Activated T-cell treated with anti-CD3 and anti-CD28 coated beads, Interleukin-2, amount 50 U/mL, for 48 hours (primary cell): ENCODE measurements around the gene SOX8.
"Not testable (repeated sequence)": the region's sequence is repeated elsewhere in the genome, so short reads cannot be mapped to it uniquely, and the experiment has no call there.

Source experiments
- DNase-seq, 2 experiments: peaks; one replicate each; pipeline ENCODE4 v3.0.0-alpha.2; 2020

SOX8 gene

GRCh38 chr16:981695-982144 lies at the start of gene SOX8:
SOX8 (plus strand) TSS chr16:981770; CDS start chr16:981923, 153 bp downstream.
- DNase-seq = no peak

DNA sequence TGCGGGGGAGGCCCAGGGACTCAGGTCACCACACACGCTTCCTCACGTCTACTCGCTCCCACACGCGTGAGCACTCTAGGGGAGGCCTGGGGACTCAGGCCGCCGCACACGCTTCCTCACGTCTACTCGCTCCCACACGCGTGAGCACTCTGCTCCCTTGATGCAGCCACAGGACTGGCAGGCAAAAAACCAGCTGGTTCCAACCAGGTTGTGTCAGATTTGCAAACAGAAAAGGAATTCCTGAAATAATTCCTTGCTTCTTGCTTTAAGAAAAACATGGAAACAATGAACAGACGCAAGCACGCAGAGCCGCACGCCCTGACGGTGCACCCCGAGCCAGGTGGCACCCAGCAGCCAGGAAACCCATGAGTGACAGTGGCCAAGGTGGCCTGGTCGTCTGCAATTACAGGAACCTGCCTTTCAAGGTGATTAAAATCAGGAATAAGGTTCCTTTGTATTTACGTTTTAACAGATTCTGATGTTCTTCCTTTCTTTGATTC lies 48.7 kb upstream of the SOX8 start:
- DNase-seq = no peak

GRCh38 chr16:933581-933980 lies 48.0 kb upstream of the SOX8 start:
- no peak for DNase-seq

- DNase-seq = no peak
These were observed 47.4 kb upstream of the SOX8 start for GRCh38 chr16:934178-934577.

- DNase-seq = no peak
These were observed 45.9 kb upstream of the SOX8 start for GRCh38 chr16:935684-936083.

DNA sequence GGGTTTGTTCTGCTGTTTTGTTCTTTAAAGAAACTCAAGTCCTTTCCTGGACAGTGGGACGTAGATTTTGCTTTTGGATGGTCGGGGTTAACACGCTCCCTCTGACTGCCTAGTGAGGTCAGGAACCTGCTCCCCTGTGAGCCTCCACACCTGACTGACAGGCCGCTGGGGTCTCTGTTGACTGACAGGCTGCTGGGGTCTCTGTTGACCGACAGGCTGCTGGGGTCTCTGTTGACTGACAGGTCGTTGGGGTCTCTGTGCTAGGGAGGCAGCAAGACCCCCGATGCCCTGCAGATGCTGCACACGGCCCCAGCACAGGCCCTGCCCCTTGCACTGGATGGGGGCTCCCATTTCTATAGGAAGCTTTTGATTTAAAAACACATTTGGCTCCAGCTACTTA lies 44.3 kb upstream of the SOX8 start:
- no peak for DNase-seq

- no peak for DNase-seq
These were observed 43.8 kb upstream of the SOX8 start for GRCh38 chr16:937723-938122.

DNA sequence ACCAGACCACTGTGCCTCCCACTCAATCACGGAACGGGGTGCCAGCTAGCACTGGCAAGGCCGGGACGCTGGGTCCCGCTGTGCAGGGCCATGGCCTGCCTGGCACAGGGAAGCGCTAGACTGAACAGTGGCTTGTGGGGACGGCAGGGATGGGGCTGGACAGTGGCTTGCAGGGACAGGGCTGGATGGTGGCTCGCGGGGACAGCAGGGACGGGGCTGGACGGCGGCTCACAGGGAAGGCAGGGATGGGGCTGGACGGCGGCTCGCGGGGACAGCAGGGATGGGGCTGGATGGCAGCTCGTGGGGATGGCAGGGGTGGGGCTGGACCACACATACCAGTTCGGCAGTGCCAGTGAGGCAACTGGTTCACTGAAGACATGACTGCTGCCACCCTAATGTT lies 43.4 kb upstream of the SOX8 start:
- no peak for DNase-seq

DNA sequence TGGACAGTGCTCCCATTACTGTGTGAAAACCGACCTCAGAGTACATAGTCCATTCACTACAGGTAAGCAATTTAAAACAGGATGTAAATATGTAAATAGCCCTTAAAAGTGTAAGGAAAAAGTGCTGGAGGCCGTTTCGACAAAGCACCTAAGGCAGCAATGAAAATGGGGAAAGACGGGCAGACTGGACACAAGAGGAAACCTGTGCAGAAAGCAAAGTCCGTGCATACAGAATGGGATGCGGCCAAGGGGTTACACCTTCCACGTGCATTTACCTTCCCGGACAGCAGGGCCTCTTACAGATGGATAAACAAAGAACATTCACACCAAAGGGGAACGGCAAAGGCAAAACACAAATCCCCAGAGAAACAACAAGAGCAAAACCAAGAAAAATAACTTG lies 42.8 kb upstream of the SOX8 start:
- no peak for DNase-seq

DNA sequence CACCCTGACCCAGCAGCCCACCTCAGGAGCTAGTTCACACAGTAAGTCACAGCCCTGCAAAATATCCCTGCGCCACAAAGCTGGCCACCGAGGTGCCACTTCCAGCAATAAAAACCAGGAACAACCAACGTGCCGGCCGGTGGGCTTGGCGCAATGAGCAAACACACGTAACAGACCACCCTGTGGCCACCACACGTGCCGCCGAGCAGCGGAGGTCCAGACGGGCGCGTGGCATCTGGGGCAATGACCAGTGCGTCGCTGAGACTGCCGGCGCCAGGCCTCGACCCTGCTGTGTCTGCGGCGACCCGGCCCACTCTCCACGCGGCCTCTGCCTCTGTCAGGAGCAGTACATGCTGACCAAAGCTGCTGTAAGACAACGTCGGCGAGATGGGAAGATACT lies 42.3 kb upstream of the SOX8 start:
- DNase-seq = no peak

GRCh38 chr16:939941-940340 lies 41.6 kb upstream of the SOX8 start:
- no peak for DNase-seq

GRCh38 chr16:942436-943060 lies 39.0 kb upstream of the SOX8 start:
- no peak for DNase-seq

GRCh38 chr16:943971-944370 lies 37.6 kb upstream of the SOX8 start:
- DNase-seq = no peak

DNA sequence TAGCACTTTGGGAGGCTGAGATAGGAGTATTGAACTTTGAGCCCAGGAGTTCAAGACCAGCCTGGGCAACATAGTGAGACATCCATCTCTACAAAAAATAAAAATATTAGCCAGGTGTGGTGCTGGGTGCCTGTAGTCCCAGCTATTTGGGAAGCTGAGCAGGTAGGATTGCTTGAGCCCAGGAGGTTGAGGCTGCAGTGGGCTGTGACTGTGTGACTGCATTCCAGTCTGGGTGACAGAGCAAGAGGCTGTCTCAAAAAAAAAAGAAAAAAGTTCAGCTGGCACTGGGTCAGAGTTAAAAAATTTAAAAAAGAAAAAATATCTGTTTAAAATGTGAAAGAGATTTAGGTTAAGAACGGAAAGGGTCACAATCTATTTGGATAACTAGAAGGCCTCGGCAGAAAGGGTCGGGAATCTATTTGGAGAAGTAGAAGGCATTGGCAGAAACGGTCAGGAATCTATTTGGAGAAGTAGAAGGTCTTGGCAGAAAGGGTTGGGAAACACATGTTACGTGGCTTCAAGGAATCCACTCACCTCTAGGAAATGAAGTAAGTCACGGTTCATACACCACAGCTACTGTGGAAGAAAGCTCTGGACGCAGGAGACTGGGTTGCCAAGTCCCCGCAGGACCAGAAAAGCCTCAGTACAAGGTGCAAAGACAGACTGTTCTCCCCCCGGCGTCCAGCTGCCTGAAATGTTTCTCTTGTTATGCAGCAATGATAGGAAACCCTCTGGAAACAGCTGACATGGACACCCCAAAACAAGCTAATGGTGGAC lies 36.1 kb upstream of the SOX8 start:
- DNase-seq = no peak

DNA sequence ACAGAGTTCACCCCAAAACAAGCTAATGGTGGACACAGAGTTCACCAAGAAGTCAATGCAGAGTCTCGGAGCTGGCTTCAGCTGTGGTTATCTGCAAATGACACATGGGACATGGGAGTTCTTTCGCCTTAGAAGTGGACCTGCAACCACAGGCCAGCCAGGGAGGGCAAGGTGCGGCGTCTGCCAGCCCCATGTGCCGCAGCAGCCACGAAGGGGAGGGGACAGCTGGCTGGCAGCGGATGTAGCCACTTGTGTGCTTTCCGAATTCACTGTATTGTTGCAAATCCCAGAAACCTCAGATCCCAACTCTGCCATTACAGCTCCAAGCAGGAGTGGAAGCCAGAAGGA lies 35.5 kb upstream of the SOX8 start:
- no peak for DNase-seq

DNA sequence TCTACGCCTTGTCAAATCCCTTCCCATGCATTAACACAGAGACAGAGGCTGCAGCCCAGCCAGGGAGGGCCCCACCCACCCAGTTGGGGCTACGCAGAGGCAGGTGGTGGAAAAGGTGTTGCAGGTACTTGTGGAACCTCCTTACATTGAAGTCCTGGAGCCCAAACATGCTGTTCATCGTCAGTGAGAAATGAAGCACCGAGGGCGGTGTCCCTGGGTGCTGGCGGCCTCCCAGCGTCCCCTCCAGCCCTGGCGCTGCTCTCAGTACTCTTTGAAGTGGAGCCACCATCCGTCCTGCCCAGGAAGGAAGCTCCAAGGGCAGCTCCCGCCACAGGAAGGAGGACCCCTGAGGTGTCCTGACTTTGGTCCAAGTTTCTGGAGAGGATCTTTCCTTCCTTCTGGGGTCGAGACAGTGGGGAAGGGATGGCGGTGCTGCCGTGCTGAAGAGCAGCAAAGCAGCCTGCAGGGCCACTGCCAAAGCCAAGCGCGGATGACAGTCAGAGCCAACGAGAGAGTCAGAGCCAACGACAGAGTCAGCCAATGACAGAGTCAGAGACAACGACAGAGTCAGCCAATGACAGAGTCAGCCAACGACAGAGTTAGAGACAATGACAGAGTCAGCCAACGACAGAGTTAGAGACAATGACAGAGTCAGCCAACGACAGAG lies 34.2 kb upstream of the SOX8 start:
- DNase-seq = no peak

DNA sequence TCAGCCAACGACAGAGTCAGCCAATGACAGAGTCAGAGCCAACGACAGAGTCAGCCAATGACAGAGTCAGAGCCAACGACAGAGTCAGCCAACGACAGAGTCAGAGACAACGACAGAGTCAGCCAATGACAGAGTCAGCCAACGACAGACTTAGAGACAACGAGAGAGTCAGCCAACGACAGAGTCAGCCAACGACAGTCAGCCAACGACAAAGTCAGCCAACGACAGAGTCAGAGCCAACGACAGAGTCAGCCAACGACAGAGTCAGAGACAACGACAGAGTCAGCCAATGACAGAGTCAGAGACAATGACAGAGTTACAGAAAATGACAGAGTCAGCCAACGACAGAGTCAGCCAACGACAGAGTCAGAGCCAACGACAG lies 33.7 kb upstream of the SOX8 start:
- DNase-seq = not testable (repeated sequence)

- not testable (repeated sequence) for DNase-seq
These were observed 32.8 kb upstream of the SOX8 start for GRCh38 chr16:948767-949166.

DNA sequence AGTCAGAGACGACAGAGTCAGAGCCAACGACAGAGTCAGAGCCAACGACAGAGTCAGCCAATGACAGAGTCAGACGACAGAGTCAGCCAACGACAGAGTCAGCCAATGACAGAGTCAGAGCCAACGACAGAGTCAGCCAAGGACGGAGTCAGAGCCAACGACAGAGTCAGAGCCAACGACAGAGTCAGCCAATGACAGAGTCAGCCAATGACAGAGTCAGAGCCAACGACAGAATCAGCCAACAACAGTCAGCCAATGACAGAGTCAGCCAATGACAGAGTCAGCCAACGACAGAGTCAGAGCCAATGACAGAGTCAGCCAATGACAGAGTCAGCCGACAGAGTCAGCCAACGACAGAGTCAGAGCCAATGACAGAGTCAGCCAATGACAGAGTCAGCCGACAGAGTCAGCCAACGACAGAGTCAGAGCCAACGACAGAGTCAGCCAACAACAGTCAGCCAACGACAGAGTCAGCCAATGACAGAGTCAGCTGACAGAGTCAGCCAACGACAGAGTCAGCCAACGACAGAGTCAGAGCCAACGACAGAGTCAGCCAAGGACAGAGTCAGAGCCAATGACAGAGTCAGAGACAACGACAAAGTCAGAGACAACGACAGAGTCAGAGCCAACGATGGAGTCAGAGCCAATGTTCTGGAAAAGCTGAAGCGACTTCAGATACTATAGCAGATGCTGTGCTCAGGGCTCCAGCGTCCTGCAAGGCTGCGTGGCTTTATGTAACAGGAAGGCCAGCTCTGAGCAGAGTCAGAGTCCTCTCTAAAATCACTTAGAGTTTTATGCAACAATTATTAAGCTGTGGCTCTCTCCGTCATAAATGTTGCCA lies 30.6 kb upstream of the SOX8 start:
- not testable (repeated sequence) for DNase-seq

GRCh38 chr16:951660-952301 lies 29.8 kb upstream of the SOX8 start:
- no peak for DNase-seq

DNA sequence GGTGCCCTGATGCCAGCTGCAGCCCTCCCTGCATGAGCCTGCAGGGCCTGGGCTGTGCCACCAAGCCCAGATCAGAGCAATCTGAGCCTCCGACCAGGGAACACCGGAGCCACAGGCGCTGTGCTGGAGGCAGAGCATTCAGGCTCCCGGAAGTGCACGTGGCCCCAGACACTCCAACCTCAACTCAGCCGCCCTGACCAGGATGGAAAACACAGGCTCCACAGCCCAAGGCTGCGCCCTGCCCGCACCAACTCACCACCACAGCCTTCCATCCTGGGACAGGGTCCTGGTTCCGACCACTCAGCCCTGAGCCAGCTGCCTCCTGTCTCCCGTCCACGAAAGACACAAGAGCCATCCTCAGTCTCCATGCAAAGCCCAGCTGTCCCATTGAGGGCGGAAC lies 29.2 kb upstream of the SOX8 start:
- DNase-seq = no peak

GRCh38 chr16:953818-954217 lies 27.8 kb upstream of the SOX8 start:
- not testable (repeated sequence) for DNase-seq

DNA sequence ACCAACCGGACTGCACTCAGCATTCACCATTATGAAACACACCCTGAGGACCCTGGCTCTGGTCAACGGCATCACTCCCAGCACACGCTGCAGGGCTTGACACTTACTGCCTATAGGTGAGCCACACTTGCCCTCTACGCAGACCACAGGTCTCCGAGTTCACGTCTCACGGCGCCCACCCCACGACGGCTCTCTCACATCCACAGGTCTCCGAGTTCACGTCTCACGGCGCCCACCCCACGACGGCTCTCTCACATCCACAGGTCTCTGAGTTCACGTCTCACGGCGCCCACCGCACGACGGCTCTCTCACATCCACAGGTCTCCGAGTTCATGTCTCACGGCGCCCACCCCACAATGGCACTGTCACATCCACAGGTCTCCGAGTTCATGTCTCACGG lies 25.8 kb upstream of the SOX8 start:
- DNase-seq = not testable (repeated sequence)
